Measurements from ENCODE around the gene HP1BP3.
A peak's percentile ranks its signal among the peaks of the same experiment; 100 is the strongest.

HP1BP3 gene

DNA sequence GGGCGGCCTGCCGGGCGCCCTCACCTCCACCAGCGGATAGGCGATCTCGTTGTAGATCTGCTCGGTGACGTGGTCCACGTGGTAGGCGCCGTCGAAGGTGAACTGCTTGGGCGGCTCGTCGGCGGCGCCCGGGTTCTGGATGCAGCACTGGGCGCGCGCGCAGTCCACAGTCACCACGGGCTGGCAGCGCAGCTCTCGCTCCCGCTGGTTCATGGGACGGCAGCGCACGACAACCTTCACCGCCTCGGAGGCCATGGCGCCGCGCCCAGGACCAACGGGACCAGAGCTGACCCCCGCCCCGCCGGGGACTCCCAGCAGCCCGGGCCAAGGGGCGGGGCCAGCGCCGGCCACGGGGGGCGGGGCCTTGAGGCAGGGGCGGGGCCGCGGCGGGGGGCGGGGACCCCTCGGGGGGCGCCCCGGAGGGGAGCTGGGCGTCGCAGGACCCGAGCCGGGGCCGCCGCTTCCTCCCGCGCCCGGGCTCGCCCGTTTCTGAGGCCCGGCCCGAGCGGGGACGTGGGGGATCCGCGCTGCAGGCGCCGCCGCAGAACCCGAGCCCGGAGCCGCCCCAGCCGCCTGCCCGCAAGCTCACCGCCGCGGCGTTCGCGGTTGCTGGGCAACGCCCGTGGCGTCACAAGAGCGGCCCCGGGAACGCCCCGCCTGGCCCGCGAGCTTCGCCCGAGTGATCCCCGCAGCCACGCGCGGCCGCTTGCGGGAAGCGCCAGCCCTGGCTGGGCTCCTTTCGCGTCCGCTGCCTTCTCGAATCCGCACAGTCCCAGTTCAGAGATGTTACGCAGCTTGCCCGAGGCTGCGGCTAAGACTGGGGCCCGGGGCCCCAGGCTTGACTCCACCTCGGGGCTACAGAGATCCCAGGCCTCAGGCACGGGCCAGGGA, 69.4 kb downstream of the HP1BP3 start, which contains the start of gene KIF17:
Gene KIF17 (minus strand): TSS at position 556 of the 891 bp plus-strand sequence. CDS start 301 bp downstream, at position 255.
- DNase-seq (ENCODE audit: low read depth) = peak; percentile 83
- peak within 1 kb of the TSS; percentile 55 for H3K4me3 ChIP-seq (ENCODE audit: low read depth, low read length)
- TF ChIP-seq, protein P1, sequence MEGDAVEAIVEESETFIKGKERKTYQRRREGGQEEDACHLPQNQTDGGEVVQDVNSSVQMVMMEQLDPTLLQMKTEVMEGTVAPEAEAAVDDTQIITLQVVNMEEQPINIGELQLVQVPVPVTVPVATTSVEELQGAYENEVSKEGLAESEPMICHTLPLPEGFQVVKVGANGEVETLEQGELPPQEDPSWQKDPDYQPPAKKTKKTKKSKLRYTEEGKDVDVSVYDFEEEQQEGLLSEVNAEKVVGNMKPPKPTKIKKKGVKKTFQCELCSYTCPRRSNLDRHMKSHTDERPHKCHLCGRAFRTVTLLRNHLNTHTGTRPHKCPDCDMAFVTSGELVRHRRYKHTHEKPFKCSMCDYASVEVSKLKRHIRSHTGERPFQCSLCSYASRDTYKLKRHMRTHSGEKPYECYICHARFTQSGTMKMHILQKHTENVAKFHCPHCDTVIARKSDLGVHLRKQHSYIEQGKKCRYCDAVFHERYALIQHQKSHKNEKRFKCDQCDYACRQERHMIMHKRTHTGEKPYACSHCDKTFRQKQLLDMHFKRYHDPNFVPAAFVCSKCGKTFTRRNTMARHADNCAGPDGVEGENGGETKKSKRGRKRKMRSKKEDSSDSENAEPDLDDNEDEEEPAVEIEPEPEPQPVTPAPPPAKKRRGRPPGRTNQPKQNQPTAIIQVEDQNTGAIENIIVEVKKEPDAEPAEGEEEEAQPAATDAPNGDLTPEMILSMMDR (conservative IDR thresholded peaks at IDR 0.05; ENCODE audit: low read depth, low read length) = no peak

DNA sequence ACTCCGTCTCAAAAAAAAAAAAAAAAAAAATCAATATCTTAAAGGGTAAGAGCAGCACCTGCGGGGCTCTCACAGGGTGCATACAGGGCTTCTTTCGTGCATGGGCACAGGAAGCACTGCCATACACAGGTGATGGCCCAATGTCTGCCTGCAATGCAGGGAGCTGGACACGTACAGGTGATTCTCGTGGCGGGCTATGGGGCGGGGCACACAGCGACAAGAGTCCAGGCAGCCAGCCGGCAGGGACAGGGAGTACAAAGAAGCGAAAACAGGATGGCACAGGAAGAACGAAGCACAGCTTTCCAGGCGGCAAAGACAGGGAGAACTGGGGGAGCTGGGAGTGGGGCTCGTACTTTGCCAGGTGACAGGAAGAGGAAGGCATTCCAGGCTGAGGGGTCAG, 70.9 kb downstream of the HP1BP3 start:
- H3K4me3 ChIP-seq (ENCODE audit: low read depth, low read length) = no peak overlapping the region
- TF ChIP-seq, protein P1 (conservative IDR thresholded peaks at IDR 0.05; ENCODE audit: low read depth, low read length) = no peak
- no peak for DNase-seq (ENCODE audit: low read depth)

DNA sequence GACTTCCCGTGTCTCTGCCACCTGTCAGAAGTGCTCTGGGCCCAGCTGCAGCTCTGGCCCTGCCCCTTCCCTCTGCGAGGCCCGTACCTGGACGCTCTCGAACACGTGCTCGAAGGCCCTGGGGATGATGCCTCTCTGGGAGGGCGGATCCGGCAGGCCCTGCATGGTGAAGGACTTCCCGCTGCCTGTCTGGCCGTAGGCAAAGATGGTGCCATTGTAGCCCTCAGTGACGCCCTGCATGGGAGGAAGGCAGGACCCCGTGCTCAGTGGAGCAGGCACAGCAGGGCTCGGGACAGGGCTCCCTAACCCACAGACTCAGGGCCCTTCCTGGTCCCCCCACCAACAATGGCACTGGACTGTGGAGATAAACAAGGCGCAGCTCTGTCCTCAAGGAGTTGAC, 71.7 kb downstream of the HP1BP3 start:
- TF ChIP-seq, protein P1 (conservative IDR thresholded peaks at IDR 0.05; ENCODE audit: low read depth, low read length) = no peak
- DNase-seq (ENCODE audit: low read depth) = no peak
- H3K4me3 ChIP-seq (ENCODE audit: low read depth, low read length) = no peak overlapping the region

DNA sequence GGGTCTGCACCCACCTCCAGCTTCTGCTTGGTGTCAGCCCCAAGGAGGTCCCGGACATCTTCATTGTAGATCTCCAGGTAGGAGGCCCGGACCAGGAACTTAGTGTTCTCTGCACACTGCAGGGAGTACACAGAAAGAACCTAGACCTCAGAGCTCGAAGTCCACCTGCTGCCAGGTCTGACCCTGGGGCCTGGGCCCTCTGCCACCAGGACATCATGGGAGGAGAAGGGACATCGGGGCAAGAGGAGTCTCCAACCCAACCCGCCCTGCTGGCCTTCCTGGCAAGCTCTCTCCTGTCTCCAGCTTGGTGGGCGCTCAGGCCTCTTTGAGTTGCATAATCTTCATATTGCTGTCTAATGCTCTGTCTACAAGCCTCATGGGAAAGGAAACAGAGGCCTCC, 73.7 kb downstream of the HP1BP3 start:
- DNase-seq (ENCODE audit: low read depth) = no peak
- TF ChIP-seq, protein P1 (conservative IDR thresholded peaks at IDR 0.05; ENCODE audit: low read depth, low read length) = no peak
- no peak overlapping the region for H3K4me3 ChIP-seq (ENCODE audit: low read depth, low read length)

DNA sequence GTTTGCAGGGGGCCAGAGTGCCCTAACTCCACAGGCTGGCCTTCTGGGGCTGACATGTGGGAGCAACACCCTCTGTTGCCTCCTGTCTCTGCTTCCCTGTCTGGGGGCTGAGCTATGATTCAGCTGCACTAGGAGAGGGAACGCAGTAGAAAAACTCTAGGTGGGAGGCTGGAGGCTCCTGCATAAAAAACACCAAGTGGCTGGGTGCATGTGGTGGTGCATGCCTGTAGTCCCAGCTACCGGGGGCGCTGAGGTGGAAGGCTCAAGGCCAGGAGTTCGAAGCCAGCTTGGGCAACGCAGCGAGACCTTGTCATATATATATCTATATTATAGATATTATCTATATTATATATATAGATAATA, 74.9 kb downstream of the HP1BP3 start:
- TF ChIP-seq, protein P1 (conservative IDR thresholded peaks at IDR 0.05; ENCODE audit: low read depth, low read length) = no peak
- no peak for DNase-seq (ENCODE audit: low read depth)

DNA sequence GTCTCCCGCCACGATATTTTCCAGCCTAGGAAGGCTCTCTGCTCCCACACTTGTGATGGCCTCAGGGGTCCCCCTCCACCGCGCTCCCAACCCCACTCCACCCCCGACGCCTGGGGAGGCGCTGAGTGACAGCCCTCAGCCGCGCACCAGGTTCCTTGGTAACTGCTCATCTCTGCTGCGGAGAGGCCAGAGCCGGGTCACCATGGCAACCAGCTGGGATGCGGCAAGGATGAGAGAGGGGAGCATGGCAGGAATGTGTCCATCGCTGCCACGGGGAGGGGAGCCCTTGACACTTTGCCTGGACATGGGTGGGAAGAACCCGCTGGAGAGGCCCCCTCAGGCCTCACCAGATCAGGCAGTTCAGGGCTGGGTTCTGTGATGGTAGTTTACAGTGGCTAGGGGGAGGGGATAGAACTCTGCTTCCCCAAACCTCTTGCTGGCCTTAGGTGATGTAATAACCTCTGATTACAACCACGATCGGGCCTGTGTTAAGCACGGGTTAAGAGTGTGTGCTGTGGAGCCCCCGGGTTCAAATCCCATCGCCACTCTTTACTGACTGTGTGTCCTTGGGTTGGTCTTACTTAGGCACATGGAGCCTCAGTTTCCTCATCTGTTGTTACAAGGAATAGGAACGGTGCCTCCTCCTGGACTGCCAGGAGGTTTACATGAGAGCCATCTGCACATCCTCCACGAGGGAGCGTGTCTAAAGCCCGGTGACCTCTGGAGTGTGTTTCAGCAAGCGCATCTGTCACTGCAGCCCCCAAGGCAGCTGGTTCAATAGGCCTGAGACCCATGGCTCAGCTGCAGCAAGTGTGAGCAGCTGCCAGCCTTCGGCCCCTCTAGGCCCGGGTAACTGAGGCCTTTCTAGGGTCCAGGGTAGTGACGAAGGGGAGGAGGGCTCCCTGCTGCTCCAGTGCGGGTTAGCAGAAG, 75.6 kb downstream of the HP1BP3 start:
- H3K4me3 ChIP-seq (ENCODE audit: low read depth, low read length) = no peak overlapping the region
- TF ChIP-seq, protein P1 (conservative IDR thresholded peaks at IDR 0.05; ENCODE audit: low read depth, low read length) = no peak

More for the DNA sequence above, 74.9 kb downstream of the HP1BP3 start:
- H3K4me3 ChIP-seq (ENCODE audit: low read depth, low read length) = no peak overlapping the region

More for the DNA sequence above, 75.6 kb downstream of the HP1BP3 start:
- DNase-seq (ENCODE audit: low read depth) = no peak
